ENCODE data around the gene CBARP.
A peak's percentile ranks its signal among the peaks of the same experiment; 100 is the strongest.
"Not testable (repeated sequence)": the region's sequence is repeated elsewhere in the genome, so short reads cannot be mapped to it uniquely, and the experiment has no call there.

CBARP gene

DNA sequence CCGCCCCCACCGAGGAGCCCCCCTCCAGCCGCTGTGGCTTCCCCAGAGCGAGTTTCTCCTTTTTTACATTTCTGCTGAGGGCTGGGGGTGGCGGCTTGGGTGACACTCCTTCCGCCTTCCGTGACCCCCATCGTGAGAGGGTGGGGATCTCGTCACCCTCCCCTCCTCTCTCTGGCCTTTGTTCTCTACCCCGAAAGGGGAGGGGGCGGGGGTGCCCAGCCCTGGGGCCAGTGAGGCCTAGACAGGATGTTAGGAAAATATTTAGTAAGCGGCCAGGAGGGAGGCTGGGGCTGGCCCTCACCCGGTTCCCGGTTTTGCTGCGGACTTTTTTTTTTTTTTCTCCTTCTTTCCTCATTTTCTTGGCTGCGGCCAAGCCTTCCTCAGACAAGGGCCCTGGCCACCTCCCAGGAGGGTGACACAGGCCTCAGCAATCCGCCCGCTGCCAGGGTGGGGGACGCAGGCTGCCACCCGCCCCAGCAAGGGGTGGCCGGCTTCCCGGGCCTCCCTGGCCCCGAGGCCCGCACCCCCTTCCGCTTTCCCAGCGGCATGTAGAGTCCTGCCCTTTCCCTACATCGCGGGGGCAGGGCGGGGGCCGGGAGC, 14.5 kb upstream of the CBARP start:
- DNase-seq (ENCODE audit: low read depth) = peak; percentile 83

DNA sequence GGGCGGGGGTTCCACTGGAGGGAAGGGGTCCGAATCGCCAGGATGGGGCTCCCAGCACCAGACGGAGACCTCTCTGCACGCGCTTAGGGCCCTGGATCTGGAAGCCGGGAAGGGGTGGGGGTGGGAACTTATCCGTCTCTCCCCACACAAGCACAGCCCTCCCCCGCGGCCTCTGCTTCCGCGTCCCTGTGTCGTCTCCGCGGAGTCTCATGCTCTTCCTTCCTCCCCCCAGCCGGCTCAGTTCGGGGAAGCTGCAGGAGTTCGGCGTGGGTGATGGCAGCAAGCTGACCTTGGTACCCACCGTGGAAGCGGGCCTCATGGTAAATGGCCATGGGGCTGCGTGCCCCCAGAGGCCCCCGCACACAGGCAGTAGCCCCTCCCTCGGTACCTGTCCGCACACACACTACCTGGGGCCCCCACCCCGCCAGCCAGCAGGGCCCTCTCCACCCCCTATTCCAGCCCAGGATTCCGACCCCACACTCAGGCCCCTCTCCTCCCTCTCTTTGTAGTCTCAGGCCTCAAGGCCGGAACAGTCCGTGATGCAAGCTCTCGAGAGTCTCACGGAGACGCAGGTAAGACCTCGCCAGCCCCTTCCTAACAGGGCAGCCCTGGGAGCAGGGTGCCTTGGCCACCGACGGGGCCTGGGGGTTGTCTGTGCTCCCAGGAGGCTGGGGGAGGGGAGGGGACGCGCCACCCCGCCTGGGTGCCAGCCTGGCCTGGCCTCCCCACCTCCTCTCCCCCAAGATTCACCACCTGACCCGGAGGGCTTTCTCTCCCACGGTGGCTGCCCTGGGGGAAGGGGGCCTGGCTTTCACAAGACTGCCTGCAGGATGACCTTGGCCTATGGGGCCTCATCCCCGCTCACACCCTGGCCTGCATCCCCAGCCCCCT, 13.8 kb upstream of the CBARP start:
- DNase-seq (ENCODE audit: low read depth) = no peak

DNA sequence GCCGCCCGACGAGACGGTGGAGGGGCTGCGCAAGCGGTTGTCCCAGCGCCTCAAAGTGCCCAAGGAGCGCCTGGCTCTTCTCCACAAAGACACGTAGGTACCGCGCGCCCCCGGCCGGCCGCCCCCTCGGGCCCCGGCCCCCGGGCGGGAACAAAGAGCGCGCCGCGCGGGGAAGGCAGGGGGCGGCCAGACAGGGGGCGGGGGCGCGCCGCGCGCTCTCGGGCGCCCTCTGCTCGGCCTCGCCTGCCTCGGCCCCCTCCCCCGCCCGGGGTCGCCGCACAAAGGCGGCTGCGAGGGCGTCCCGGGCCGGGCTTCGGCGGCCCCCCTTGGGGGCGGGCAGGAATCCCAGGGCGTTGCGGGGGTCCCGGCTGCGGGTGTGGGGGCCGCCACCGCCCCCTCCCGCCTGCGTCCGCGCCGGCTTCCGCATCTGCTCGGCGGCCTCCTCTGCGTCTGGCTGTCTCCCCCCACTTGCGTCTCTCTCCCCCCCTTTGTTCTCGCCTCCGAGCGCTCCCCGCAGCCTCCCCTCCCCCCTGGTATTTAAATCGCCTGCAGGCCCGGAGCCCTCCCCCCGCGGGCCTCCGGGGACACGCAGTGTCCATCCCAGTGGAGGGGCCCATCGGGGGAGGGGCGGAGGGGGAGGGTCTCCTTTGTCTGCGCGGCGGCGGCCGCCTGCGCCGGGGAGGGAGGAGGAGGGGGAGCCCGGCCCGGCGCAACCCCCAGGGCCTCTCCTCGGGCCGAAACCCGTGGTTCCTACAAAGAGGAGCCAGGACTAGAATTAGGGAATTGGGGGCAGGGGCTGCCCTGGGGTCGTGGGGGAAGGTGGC, 12.8 kb upstream of the CBARP start:
- DNase-seq (ENCODE audit: low read depth) = no peak

DNA sequence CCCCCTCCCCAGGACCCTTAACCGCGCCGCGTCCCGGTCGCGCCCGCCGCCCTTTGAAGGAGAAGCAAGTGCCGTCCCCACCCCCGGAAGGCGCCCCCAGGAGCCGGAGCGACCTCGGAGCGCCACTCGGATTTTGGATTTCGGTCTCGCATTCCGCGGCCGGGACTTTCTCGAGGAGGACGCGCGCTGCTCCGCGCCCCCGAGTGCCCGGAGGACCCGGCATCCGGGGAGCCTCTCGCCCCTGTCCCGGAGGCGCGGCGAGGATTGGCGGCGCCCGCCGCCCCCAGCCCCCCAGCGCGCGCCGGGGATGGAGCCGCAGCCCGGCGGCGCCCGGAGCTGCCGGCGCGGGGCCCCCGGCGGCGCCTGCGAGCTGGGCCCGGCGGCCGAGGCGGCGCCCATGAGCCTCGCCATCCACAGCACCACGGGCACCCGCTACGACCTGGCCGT, 12.2 kb upstream of the CBARP start:
- no peak for DNase-seq (ENCODE audit: low read depth)

DNA sequence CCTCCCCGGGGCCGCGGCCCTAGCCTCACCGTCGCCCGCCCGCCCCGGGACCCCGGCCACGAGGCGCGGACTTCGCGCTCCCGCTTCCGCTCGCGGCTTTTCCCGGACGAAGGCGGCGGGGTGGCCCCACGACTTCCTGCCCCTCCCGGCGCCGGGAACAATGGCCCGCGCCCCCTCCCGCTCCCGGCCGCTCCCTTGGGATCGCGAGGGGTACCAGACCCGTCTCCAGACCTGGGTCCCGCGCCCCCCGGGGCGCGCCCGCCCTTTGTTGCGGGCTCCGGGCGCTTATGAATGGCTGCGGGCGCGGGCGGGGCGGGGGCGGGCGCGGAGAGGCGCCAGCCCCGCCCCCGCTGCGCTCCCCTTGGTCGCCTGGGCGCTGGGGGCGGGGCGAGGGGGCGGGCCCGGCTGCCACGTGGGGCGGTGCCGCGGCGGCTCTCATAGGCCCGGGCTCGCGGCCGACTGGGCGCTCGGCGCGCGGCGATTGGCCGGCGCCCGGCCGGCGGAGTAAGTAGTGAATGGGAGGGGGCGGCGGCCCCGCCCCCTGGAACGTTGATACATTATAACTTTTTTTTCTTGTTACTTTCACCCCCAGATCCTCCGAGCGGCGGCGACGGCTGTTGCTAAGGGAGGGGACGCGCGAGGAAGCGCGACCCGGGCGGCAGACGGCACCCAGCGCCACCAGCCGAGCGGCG, 11.6 kb upstream of the CBARP start:
- DNase-seq (ENCODE audit: low read depth) = no peak

DNA sequence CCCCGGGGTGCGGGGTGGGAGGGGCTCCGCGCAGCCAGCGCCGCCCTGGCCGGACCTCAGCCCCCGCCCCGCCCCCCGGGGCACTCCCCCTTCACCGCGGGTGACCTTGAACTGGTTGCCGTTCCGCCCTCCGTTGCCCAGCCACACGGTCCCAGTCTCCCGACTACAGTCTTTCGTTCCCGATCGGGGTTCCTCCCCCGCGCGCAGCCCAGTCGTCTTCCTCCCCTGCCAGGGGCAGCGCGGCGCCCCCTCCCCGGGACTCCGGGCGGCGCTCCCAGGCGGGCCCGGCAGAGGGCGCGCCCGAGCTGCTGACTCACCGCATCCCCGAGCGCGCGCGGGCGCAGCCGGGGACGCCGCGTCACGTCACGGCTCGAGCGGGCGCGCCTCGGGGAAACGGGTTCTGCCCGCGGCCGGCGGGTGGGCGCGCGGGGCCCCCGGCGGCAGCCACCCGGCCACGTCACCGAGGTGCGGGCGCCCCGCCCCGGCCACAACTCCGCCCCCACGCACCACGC, 11.0 kb upstream of the CBARP start:
- DNase-seq (ENCODE audit: low read depth) = no peak

DNA sequence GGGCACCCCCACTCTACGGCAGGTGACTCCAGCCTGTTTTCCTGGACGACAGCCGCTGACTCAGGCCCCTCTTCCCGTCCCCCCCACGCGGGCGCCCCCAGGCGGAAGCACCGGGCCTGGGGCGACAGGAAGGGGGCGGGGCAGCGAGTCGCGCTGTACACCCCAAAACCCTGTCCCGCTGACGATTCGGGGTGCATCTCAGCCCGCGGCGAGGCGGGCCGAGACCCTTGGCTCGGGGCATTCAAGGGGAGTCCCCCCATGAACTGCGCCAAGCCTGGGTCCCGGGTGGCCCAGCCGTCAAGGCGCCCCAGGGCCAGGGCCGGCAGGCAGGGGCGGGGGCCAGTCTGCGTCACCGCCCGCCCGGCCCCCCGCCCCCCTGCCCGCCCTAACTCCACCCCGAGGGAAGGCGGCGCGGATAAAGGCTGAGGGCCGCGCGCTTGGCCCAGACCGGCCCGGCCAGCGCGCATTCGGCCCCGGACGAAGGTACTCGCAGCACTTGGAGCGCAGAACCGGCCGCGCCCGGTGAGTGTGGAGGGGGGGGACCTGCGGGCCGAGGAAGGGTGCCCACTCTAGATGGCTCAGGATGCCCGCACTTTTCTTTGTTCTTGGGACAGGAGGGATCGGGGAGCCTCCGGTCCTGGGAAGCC, 10.5 kb upstream of the CBARP start, which contains the start of gene MIDN:
Gene MIDN, plus strand, starts transcription at position 445 of the 647 bp plus-strand sequence. CDS start 1,714 bp downstream, outside the sequence.
- DNase-seq (ENCODE audit: low read depth) = no peak

DNA sequence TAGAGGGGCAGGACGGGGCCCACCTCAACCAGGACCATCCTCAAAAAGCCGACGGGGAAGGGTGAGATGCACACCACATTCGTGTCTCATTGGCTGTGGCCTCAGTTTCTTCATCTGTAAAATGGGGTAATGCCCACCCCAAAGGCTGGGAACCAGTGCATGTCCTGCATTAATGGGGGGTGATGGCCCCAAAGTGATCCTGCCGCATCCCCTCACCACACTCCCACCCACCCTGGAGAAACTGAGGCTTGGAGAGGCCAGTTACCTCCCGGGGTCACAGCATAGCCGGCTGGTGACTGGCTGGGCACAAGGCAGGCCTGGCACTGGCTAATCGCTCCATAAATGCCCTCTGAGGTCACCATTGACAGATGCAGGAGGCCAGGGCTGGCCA, 9.9 kb upstream of the CBARP start:
- no peak for DNase-seq (ENCODE audit: low read depth)

DNA sequence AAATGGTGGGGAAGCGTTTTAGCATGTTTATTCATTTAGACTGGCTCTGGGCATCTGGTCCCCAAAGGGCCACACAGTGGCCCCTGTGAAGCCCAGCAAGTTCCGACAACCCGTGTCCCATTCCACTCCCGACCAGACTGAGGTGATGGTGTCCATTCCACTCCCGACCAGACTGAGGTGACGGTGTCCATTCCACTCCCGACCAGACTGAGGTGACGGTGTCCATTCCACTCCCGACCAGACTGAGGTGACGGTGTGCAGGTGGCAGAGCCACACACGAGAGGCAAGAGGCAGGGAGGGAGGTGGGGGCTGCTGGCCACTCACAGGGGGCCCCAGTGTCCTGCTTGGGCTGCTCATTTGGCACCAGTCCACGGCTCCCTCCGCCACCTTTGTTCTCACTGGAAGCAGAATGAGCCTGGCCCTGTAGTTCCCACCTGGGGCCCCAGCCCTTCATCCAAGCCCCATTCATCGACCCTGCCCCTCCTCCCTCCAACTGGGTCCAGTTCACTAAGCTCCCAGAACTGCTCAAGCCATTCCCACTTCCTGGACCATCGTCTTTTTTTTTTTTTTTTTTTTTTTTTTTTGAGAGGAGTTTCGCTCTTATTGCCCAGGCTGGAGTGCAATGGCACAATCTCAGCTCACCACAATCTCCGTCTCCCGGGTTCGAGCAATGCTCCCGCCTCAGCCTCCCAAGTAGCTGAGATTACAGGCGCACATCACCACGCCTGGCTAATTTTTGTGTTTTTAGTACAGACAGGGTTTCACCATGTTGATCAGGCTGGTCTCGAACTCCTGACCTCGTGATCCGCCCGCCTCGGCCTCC, 8.7 kb upstream of the CBARP start:
- not testable (repeated sequence) for DNase-seq (ENCODE audit: low read depth)

DNA sequence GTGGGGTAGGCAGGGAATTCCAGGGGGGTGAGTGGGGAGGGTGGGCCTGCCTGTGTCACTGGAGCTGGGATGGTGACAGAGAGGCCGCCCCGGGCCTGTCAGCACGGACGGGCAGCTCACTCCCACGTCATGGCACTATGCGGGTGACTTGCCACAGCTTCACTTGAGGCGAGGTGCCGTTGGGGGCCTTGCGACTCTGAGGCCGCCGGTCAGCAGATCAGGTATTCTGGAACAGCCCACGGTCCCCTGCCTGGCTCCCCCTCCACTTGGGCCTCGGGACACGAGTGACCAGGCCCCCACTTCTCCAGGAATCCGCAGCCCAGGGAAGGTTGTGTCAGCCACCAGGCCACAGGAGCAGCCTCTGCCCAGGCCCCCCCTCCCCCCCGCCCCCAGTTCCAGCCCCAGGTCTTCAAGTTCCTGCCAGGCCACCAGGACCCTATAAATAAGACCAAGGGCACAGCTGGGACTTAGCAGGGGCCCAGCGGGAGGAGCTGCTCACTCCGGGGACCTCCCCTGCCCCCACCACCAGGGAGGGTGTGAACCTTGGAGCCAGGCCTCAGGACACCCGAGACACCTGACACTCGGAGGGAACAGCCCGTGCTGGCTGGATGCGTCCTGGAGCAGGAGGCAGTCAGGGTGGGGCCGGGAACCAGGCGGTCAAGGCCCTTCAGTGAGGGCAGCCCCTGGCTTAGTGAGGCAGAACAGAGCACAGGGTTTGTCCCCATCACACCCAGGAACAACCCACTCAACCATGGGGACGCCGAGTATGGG, 7.9 kb upstream of the CBARP start:
- no peak for DNase-seq (ENCODE audit: low read depth)

DNA sequence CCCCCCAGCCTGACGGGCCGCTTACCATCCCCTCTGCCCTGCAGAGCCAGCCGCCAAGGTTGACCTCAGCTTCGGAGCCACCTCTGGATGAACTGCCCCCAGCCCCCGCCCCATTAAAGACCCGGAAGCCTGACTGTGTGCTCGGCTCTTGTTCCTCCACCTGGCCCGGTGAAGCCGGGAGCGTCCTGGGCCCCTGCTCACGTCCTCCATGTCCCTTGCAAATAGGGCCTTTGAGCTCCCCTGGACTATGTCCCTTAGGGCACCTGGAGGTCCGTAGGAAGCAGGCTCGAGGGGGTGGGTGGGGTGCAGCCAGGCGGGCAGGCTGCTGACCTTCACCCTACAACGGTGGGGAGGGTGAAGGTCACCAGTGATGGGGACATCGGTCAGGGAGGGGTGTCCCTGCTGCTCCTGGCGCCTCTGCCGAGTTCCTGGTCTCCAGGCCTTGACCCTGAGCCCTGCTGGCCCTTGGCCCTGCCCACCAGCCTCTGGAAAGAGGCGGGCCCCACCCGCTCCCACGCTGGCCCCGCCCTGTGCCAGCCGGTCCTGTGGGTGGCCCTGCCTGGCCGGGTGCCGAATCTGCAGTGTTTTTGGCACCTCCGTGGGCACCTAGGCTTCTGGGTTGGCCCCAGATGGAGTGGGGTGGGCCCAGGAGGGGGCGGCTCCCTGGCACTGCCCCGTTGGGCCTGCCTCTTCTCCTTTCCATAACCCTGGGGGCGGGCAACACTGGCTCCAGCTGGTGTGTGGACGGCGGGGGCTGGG, 7.1 kb upstream of the CBARP start:
- DNase-seq (ENCODE audit: low read depth) = no peak

DNA sequence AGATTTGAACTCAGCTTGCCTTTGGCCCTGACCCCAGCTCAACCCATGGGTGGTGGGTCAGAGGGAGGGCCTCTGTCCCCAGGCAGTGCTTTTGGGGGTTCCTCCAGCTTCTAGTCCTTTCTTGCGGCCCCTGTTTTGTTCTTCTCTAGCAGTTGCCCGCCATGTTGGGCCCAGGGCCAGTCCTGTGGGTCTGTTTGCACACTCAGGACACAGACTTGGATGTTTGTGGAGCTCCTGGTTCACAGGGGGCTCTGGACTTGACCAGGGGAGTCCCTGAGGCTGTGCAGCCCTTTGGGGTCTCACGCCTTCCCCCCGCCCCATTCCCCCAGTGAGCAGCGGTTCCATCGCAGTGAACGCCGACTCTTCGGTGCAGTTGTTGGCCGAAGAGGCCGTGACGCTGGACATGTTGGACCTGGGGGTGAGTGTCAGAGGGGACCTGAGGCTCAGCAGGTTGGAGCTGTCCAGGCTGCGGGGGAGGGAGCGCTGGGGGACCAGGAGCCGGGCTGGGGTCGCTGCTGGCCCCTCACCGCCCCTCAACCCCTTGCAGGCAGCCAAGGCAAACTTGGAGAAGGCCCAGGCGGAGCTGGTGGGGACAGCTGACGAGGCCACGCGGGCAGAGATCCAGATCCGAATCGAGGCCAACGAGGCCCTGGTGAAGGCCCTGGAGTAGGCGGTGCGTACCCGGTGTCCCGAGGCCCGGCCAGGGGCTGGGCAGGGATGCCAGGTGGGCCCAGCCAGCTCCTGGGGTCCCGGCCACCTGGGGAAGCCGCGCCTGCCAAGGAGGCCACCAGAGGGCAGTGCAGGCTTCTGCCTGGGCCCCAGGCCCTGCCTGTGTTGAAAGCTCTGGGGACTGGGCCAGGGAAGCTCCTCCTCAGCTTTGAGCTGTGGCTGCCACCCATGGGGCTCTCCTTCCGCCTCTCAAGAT, 6.2 kb upstream of the CBARP start:
- no peak for DNase-seq (ENCODE audit: low read depth)

DNA sequence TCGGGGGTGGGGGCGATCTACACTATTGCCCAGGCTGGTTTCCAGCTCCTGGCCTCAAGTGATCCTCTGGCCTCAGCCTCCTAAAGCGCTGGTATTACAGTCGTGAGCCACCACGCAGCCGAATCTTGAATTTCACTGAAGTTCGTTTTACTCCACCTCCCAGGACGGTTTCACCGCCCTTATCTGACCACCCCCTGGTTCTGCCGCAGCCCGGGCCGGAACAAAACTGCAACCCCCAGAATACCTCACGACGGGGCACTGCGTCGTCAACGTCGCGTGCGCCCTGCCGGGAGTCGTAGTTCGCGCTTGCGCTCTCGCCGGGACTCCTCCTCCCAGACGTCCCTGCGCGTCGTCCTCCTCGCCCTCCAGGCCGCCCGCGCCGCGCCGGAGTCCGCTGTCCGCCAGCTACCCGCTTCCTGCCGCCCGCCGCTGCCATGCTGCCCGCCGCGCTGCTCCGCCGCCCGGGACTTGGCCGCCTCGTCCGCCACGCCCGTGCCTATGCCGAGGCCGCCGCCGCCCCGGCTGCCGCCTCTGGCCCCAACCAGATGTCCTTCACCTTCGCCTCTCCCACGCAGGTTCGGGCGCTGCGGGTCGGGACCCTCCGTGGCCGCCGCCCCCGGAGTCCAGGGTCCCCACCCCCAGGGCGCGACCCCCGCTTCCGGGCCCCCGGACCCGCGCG, 3.8 kb upstream of the CBARP start, which contains the start of gene ATP5F1D:
Gene ATP5F1D, plus strand, starts transcription at position 335 of the 679 bp plus-strand sequence. Its CDS starts 100 bp downstream, at position 435.
- DNase-seq (ENCODE audit: low read depth) = no peak

DNA sequence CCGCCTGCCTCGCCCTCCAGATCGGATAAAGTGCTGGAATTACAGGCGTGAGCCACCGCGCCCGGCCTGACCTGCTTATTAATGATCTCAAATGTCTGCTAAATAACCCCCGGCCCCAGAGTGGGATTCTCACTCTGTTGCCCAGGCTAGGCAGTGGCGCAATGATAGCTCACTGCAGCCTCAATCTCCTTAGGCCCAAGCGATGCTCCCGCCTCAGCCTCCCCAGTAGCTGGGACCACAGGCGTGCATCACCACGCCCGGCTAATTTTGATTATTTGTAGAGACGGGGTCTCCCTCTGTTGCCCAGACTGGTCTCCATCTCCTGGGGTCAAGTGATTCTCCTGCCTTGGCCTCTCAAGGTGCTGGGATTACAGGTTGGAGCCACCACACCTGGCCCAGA, 3.1 kb upstream of the CBARP start:
- DNase-seq (ENCODE audit: low read depth) = no peak

DNA sequence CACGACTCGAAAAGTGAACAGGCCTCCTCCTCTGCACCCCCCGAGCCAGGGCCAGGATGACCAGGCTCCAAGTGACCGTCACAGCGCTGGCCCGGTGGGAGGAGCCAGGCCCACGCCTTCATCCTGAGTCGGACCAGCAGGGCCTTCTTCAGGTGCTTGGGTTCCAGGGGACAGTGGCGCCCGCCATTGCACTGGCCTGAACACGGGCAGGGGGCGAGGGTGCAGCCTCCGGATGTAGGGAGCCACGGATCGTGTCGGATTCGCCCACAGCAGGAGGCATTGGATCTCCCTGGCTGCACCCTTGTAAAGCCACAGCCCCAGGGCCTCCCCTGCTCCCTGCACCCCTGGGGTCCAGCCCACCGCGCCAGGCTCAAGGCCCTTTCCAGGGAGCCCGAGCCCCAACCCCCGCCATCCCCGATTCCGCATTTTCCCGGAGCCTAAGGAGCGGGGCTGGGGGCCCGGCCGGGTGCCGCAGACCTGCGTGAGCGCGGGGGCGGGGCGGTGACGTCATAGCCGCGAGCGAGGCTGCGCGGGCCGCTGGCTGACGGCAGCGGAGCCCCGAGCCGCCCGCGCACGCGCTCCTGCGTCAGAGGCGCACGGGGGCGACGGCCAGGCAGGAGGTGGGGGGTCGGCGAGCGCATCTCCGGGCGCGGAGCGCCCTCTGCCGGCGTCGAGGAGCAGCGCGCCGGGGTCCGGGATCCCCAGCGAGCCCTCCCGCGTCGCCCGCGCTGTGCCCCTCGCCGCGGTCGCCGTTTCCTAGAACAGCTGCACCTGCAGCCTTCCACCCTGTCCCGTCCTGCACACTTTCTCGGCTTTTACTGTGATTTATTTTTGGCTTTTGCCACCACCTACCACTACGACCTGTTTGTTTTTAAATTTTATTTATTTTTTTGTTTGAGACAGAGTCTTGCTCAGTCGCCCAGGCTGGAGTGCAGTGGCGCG, 2.3 kb upstream of the CBARP start:
- DNase-seq (ENCODE audit: low read depth) = no peak

DNA sequence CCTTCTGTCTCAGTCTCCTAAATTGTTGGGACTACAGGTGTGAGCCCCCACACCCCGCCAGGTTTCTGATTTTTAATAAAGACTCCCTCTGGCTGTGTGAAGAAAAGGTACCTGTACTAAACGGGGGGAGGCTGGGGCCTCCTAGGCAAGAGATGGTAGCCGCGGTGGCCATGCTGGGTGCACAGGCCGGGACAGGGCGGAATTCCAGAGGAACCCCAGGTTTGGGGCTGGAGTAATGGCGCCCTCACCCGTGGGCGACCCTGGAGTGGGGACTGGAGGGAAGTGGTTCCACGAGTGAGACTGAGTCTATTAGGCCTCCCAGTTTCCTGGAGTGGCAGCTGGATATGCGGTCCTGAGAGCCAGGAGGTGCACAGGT, 1.6 kb upstream of the CBARP start:
- no peak for DNase-seq (ENCODE audit: low read depth)
